Adrenal gland (tissue), 5 donors: Measurements from ENCODE around the gene ALOX15.

Experiments
- POLR2A ChIP-seq, 2 donors: fragments of 450-650 bp; IDR thresholded peaks; one replicate each; pipeline ENCODE4 v1.6.1; 2017; ENCODE audit warnings: antibody characterized with exemption in 2 of 2, mild to moderate bottlenecking in 2 of 2, moderate library complexity in 1 of 2
- TF ChIP-seq, protein P1 (sequence below), 6 experiments: fragments of 450-650 bp in 4 of 6; fragments of 200-600 bp in 2 of 6; sonication (generic) in 1 of 6; IDR thresholded peaks; 1 replicate in 5 of 6; 2 replicates in 1 of 6; pipeline versions ENCODE4 v1.5.1 to v1.8.0; 2016 to 2021; ENCODE audit warnings: antibody characterized with exemption in 6 of 6, mild to moderate bottlenecking in 2 of 6, moderate library complexity in 1 of 6
- donor health status: DM: no; HTN: no; CAD: no.

DNA sequence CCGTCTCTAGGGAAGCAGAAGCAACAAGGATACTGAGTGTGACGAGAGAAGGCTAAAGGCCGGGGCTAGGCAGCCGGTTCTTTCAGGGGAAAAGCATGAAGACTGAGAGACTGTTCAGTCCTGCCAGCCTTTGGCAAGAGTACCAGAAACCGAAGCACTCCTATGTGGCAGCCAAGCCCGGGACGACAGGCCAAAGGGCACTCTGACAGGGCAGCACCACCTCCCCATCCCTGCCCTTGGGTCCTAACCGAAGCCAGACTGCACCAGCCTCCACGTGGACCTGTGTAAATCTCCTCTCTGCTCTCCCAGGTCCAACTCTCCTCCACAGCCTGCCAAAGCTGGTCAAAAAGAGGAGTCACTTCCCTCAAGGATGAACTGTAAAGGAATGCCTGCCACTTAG is 23.5 kb upstream of the ALOX15 start:
- no peak for TF ChIP-seq POLR2A (IDR thresholded peaks at IDR 0.05)
- TF ChIP-seq, protein P1, sequence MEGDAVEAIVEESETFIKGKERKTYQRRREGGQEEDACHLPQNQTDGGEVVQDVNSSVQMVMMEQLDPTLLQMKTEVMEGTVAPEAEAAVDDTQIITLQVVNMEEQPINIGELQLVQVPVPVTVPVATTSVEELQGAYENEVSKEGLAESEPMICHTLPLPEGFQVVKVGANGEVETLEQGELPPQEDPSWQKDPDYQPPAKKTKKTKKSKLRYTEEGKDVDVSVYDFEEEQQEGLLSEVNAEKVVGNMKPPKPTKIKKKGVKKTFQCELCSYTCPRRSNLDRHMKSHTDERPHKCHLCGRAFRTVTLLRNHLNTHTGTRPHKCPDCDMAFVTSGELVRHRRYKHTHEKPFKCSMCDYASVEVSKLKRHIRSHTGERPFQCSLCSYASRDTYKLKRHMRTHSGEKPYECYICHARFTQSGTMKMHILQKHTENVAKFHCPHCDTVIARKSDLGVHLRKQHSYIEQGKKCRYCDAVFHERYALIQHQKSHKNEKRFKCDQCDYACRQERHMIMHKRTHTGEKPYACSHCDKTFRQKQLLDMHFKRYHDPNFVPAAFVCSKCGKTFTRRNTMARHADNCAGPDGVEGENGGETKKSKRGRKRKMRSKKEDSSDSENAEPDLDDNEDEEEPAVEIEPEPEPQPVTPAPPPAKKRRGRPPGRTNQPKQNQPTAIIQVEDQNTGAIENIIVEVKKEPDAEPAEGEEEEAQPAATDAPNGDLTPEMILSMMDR (IDR thresholded peaks at IDR 0.05), result no peak
